H1 (cell line): ENCODE results near the gene AP1M2. TPM values are rescaled to one million over a fixed set of nuclear protein-coding genes. Genes with fewer than 3 reads are reported as not detected.

Experiments used
- CTCF ChIA-PET: fragments of 300-600 bp; sonication (Branson Sonifier 250); formaldehyde crosslinking; loops from one replicate; lab custom pipeline; 2021; ENCODE audit not compliant: partially characterized antibody; lab: Charles Lee
- POLR2A ChIA-PET: fragments of 300-600 bp; sonication (Branson Sonifier 250); formaldehyde crosslinking; loops from one replicate; lab custom pipeline; 2021; ENCODE audit warnings: inconsistent platforms; ENCODE audit not compliant: partially characterized antibody; lab: Charles Lee
- DNase-seq, 2 experiments: peaks; one replicate each; pipeline versions ENCODE4 v3.0.0 to v3.0.0-alpha.2; 2010 to 2022; ENCODE audit warnings: low spot score in 2 of 2, low read depth in 1 of 2, mixed read lengths in 1 of 2
- FAIRE-seq: peaks from 2 replicates; lab custom pipeline; 2011; peaks lifted over from hg19 to GRCh38; lab: Jason Lieb, UNC
- H2AFZ ChIP-seq: 2 replicates; pipeline ENCODE4 v1.8.1; 2012; ENCODE audit warnings: low read length, inconsistent platforms
- H2AK5ac ChIP-seq: 2 replicates; pipeline ENCODE4 v1.6.1; 2013; ENCODE audit warnings: low read depth, low read length
- H2BK120ac ChIP-seq: replicated peaks from 2 replicates; pipeline ENCODE3; 2013; ENCODE audit warnings: low read depth, low read length, inconsistent platforms
- H2BK12ac ChIP-seq: 2 replicates; pipeline ENCODE4 v1.6.1; 2013; ENCODE audit warnings: low read depth, low read length
- H2BK15ac ChIP-seq: 2 replicates; pipeline ENCODE4 v1.6.1; 2013; ENCODE audit warnings: low read length
- H2BK20ac ChIP-seq: 2 replicates; pipeline ENCODE4 v1.6.1; 2013; ENCODE audit warnings: low read length
- H2BK5ac ChIP-seq: 2 replicates; pipeline ENCODE4 v1.6.1; 2013; ENCODE audit warnings: low read depth, low read length
- H3K14ac ChIP-seq: 2 replicates; pipeline ENCODE4 v1.6.1; 2013; ENCODE audit warnings: inconsistent platforms; ENCODE audit not compliant: insufficient read length
- H3K18ac ChIP-seq: 2 replicates; pipeline ENCODE4 v1.6.1; 2013; ENCODE audit warnings: low read length; ENCODE audit errors: extremely low read depth
- H3K23ac ChIP-seq: 2 replicates; pipeline ENCODE4 v1.6.1; 2013; ENCODE audit warnings: inconsistent platforms; ENCODE audit not compliant: insufficient read length
- H3K23me2 ChIP-seq: 2 replicates; pipeline ENCODE4 v1.6.1; 2013; ENCODE audit warnings: low read depth, low read length
- H3K27ac ChIP-seq: 2 replicates; pipeline ENCODE4 v1.6.1; 2011; ENCODE audit warnings: low read depth, low read length, inconsistent platforms
- H3K27me3 ChIP-seq, 4 experiments: replicated peaks in 1 of 4; 1 replicate in 1 of 4; 2 replicates in 3 of 4; pipeline versions ENCODE4 v1.6.1 to v1.8.1; 2011 to 2013; ENCODE audit warnings: low read length in 3 of 4, mild to moderate bottlenecking in 3 of 4, inconsistent platforms in 2 of 4, mixed read lengths in 2 of 4, moderate library complexity in 1 of 4; ENCODE audit not compliant: control insufficient read depth in 3 of 4, insufficient read depth in 3 of 4; ENCODE audit errors: extremely low read depth in 1 of 4
- H3K36me3 ChIP-seq, 4 experiments: 2 replicates each; pipeline versions ENCODE4 v1.6.1 to v1.8.1; 2011 to 2013; ENCODE audit warnings: mild to moderate bottlenecking in 4 of 4, low read length in 3 of 4, moderate library complexity in 2 of 4, control low read depth in 1 of 4, inconsistent platforms in 1 of 4; ENCODE audit not compliant: insufficient read depth in 4 of 4, control insufficient read depth in 2 of 4
- H3K4ac ChIP-seq: replicated peaks from 2 replicates; pipeline ENCODE3; 2013; ENCODE audit warnings: low read length, low read depth, mixed read lengths, inconsistent platforms; ENCODE audit not compliant: insufficient read length
- H3K4me1 ChIP-seq, 4 experiments: replicated peaks in 1 of 4; 1 replicate in 1 of 4; 2 replicates in 3 of 4; pipeline versions ENCODE4 v1.6.1 to v1.8.1; 2011 to 2013; ENCODE audit warnings: low read length in 3 of 4, inconsistent platforms in 2 of 4, mixed read lengths in 1 of 4; ENCODE audit not compliant: insufficient read depth in 4 of 4, control insufficient read depth in 3 of 4
- H3K4me2 ChIP-seq, 2 experiments: 2 replicates each; pipeline versions ENCODE4 v1.6.1 to v1.8.1; 2011 to 2013; ENCODE audit warnings: low read depth in 2 of 2, low read length in 2 of 2, control low read depth in 1 of 2, inconsistent platforms in 1 of 2, mild to moderate bottlenecking in 1 of 2; ENCODE audit not compliant: insufficient read depth in 1 of 2
- H3K4me3 ChIP-seq, 4 experiments: fragments of 200-600, 300-600 bp in 1 of 4; sonication (generic), shearing (Covaris generic), sonication (Bioruptor Twin) in 1 of 4; 2 replicates each; pipeline versions ENCODE4 v1.5.1 to v1.8.1; 2011 to 2016; ENCODE audit warnings: low read length in 4 of 4, low read depth in 3 of 4, control low read depth in 2 of 4, inconsistent platforms in 2 of 4, mild to moderate bottlenecking in 2 of 4, mixed read lengths in 1 of 4, moderate library complexity in 1 of 4; ENCODE audit not compliant: insufficient read depth in 2 of 4; ENCODE audit errors: extremely low read depth in 1 of 4
- H3K56ac ChIP-seq: replicated peaks from 2 replicates; pipeline ENCODE3; 2013; ENCODE audit warnings: low read depth, mild to moderate bottlenecking, mixed read lengths, low read length, inconsistent platforms; ENCODE audit not compliant: insufficient read length
- H3K79me1 ChIP-seq: 2 replicates; pipeline ENCODE4 v1.6.1; 2013; ENCODE audit warnings: low read depth, low read length, control low read depth
- H3K79me2 ChIP-seq, 2 experiments: 2 replicates each; pipeline versions ENCODE4 v1.6.1 to v1.8.1; 2012 to 2013; ENCODE audit warnings: low read length in 2 of 2, mild to moderate bottlenecking in 2 of 2, inconsistent platforms in 1 of 2; ENCODE audit not compliant: insufficient read depth in 2 of 2, control insufficient read depth in 1 of 2
- H3K9ac ChIP-seq, 4 experiments: replicated peaks in 1 of 4; 1 replicate in 1 of 4; 2 replicates in 3 of 4; pipeline versions ENCODE4 v1.6.1 to v1.8.1; 2011 to 2013; ENCODE audit warnings: low read depth in 3 of 4, low read length in 3 of 4, control low read depth in 2 of 4, mild to moderate bottlenecking in 2 of 4, moderate library complexity in 2 of 4, inconsistent platforms in 1 of 4; ENCODE audit errors: extremely low read depth in 1 of 4
- H3K9me3 ChIP-seq, 2 experiments: 2 replicates each; pipeline versions ENCODE4 v1.6.1 to v1.8.1; 2012 to 2013; ENCODE audit warnings: mild to moderate bottlenecking in 2 of 2, moderate library complexity in 2 of 2, control low read depth in 1 of 2, inconsistent platforms in 1 of 2, low read depth in 1 of 2, low read length in 1 of 2, mixed read lengths in 1 of 2; ENCODE audit not compliant: insufficient read depth in 2 of 2
- H4K20me1 ChIP-seq, 2 experiments: replicated peaks in 1 of 2; 2 replicates each; pipeline versions ENCODE3 to v1.8.1; 2011 to 2013; ENCODE audit warnings: inconsistent platforms in 2 of 2, low read length in 2 of 2, mild to moderate bottlenecking in 1 of 2; ENCODE audit not compliant: insufficient read depth in 2 of 2, control insufficient read depth in 1 of 2
- H4K5ac ChIP-seq: 2 replicates; pipeline ENCODE4 v1.6.1; 2013; ENCODE audit warnings: low read length, low read depth, mixed read lengths, inconsistent platforms; ENCODE audit not compliant: insufficient read length
- H4K8ac ChIP-seq: 2 replicates; pipeline ENCODE4 v1.8.0; 2013; ENCODE audit warnings: mild to moderate bottlenecking, moderate library complexity, low read length, inconsistent platforms; ENCODE audit not compliant: insufficient read depth; ENCODE audit errors: extremely low read depth
- H4K91ac ChIP-seq: replicated peaks from 2 replicates; pipeline ENCODE3; 2013; ENCODE audit warnings: low read length, mixed read lengths, inconsistent platforms; ENCODE audit not compliant: insufficient read length
- BCL11A ChIP-seq, 2 experiments: IDR thresholded peaks; one replicate each; pipeline ENCODE4 v1.6.1; 2011; ENCODE audit warnings: low read depth in 2 of 2, low read length in 2 of 2, mild to moderate bottlenecking in 2 of 2
- FOSL1 ChIP-seq: IDR thresholded peaks from 2 replicates; pipeline ENCODE4 v1.6.1; 2011; ENCODE audit warnings: mild to moderate bottlenecking, low read depth, low read length, moderate library complexity; ENCODE audit not compliant: insufficient read depth
- KDM1A ChIP-seq: fragments of 200-600, 300-600 bp; sonication (generic); IDR thresholded peaks from 2 replicates; pipeline ENCODE4 v1.7.1; 2016; ENCODE audit warnings: mild to moderate bottlenecking, low read length, borderline replicate concordance
- NANOG ChIP-seq: IDR thresholded peaks from 2 replicates; pipeline ENCODE4 v1.6.1; 2011; ENCODE audit warnings: low read length, low read depth, mild to moderate bottlenecking, inconsistent platforms; ENCODE audit not compliant: insufficient read depth, poor library complexity, severe bottlenecking
- POLR2A ChIP-seq, 2 experiments: IDR thresholded peaks; 1 replicate in 1 of 2; 2 replicates in 1 of 2; pipeline ENCODE4 v1.6.1; 2011; ENCODE audit warnings: low read depth in 2 of 2, low read length in 2 of 2, mild to moderate bottlenecking in 2 of 2; ENCODE audit errors: control extremely low read depth in 1 of 2
- SIX5 ChIP-seq: IDR thresholded peaks from 2 replicates; pipeline ENCODE4 v1.6.1; 2011; ENCODE audit warnings: mild to moderate bottlenecking, low read depth, low read length
- SP1 ChIP-seq: IDR thresholded peaks from 2 replicates; pipeline ENCODE4 v1.6.1; 2011; ENCODE audit warnings: low read depth, low read length
- SP4 ChIP-seq: IDR thresholded peaks from 2 replicates; pipeline ENCODE4 v1.6.1; 2012; ENCODE audit warnings: low read length, inconsistent platforms
- TBP ChIP-seq: IDR thresholded peaks from 2 replicates; pipeline ENCODE4 v1.6.1; 2011; ENCODE audit warnings: low read depth, low read length, improper control_type of control experiment
- YY1 ChIP-seq: IDR thresholded peaks from 2 replicates; pipeline ENCODE4 v1.6.1; 2011; ENCODE audit warnings: low read depth, mild to moderate bottlenecking, low read length
- ZNF274 ChIP-seq: IDR thresholded peaks from 2 replicates; pipeline ENCODE4 v1.7.0; 2012; ENCODE audit warnings: low read length, borderline replicate concordance; ENCODE audit errors: extremely low read depth
- WGBS, 2 experiments: shearing (Covaris generic) in 1 of 2; methylation state at CpG; one replicate each; pipeline versions ENCODE4 v1.1.6 to v1.1.7; 2013 to 2015; ENCODE audit warnings: low lambda C conversion rate in 2 of 2, mixed read lengths in 2 of 2, inconsistent platforms in 1 of 2, low coverage in 1 of 2, missing lambda C conversion rate in 1 of 2; ENCODE audit not compliant: insufficient replicate concordance in 2 of 2, insufficient coverage in 1 of 2, insufficient read length in 1 of 2; ENCODE audit errors: extremely low coverage in 1 of 2, missing lambda C conversion rate in 1 of 2; 5-methylcytosine and 5-hydroxymethylcytosine counted together
- polyA plus RNA-seq, 7 experiments: library from polyadenylated mRNA; depleted of rRNA in 3 of 7; stranded (reverse) in 5 of 7; unstranded in 2 of 7; fragments of >200 nt in 5 of 7; fragments of 200-250 nt in 2 of 7; gene quantifications; 1 replicate in 5 of 7; 2 replicates in 1 of 7; 4 replicates in 1 of 7; pipeline versions ENCODE4 v1.2.1 to v1.2.3, GENCODE V29; 2011 to 2013; ENCODE audit warnings: missing spikeins in 2 of 7, mixed read lengths in 2 of 7
- total RNA-seq: library from RNA; stranded (reverse); fragmentation: NEBNext Ultra II Directional; extraction: Animal tissue kit (Norgen Biotek cat#: 25700); gene quantifications from 2 replicates; pipeline ENCODE4 v1.2.1, GENCODE V29; 2021

Gene AP1M2
- total and polyA plus RNA-seq, 2 of the 8 experiments (the other 6 are each of a cell fraction or from before 2014, with no cell fraction given) = 140 to 161 TPM

GRCh38 chr19:10593148-10593547, 6.0 kb upstream of the AP1M2 start:
- Histone ChIP-seq H3K4me2 (no peak overlapping the region), H3K14ac (no peak overlapping the region), H3K4me1 (no peaks in the 10 kb centered on the region), H2AK5ac (no peak overlapping the region), H3K23ac (no peak overlapping the region), H3K79me2 (no peaks in the 10 kb centered on the region), H2BK20ac (no peak overlapping the region), H4K91ac (no peak overlapping the region), H4K8ac (no peak overlapping the region; the same call in 1 of the 2 replicates), H3K4ac (no peak overlapping the region), H2AFZ (no peak overlapping the region), H3K79me1 (no peaks in the 10 kb centered on the region), H2BK5ac (no peak overlapping the region), H4K20me1 (no peaks in the 10 kb centered on the region), H3K23me2 (no peaks in the 10 kb centered on the region; the same call in 1 of the 2 replicates), H3K4me3 (no peak overlapping the region), H3K56ac (no peak overlapping the region), H3K9me3 (no peaks in the 10 kb centered on the region), H3K27ac (no peak overlapping the region), H2BK120ac (no peak overlapping the region), H3K18ac (no peak overlapping the region), H4K5ac (no peak overlapping the region), H3K27me3 (no peaks in the 10 kb centered on the region), H2BK12ac (no peak overlapping the region), H2BK15ac (no peak overlapping the region), H3K9ac (no peak overlapping the region), H3K36me3 (no peaks in the 10 kb centered on the region)
- FAIRE-seq (no peak), DNase-seq (no peak)
- no peak for TF ChIP-seq NANOG
- no peak for TF ChIP-seq FOSL1
- TF ChIP-seq SP4 = no peak
- TF ChIP-seq POLR2A (IDR thresholded peaks at IDR 0.05; ENCODE audit: control extremely low read depth in 1 of 2, low read depth in 2 of 2, low read length in 2 of 2) = no peak
- TF ChIP-seq SIX5 = no peak
- TF ChIP-seq TBP = no peak
- no peak for TF ChIP-seq BCL11A (IDR thresholded peaks at IDR 0.05; ENCODE audit: low read depth in 2 of 2, low read length in 2 of 2)
- no peak for TF ChIP-seq ZNF274
- no peak for TF ChIP-seq SP1
- TF ChIP-seq YY1 = no peak
- no peak for TF ChIP-seq KDM1A
- 90% methylated on average over 7 of the region's 7 CpGs; no CpG with 5 or more reads in 1 of the 2 experiments for WGBS, 2 experiments
- POLR2A ChIA-PET = interaction anchor here (0.8 to 3.3 kb wide), 6 partner anchors 9 to 70 kb away, joined by 3 to 19 read pairs (median 4); no protein-coding TSS in a partner anchor
- CTCF ChIA-PET = interaction anchor here (1.0 to 2.3 kb wide), 3 partner anchors 12 to 96 kb away, joined by 4 to 13 read pairs (median 7); no protein-coding TSS in a partner anchor
